Erythroblast (primary cell): ENCODE measurements around the gene HSFY2.
"Not testable (repeated sequence)": the region's sequence is repeated elsewhere in the genome, so short reads cannot be mapped to it uniquely, and the experiment has no call there.

ENCODE experiments used
- GATA1 ChIP-seq: IDR thresholded peaks from 2 replicates; pipeline ENCODE4 v1.6.1; 2011; ENCODE audit warnings: low read depth, mild to moderate bottlenecking, control low read depth, low read length, moderate library complexity
- POLR2A ChIP-seq: IDR thresholded peaks from 2 replicates; pipeline ENCODE4 v1.6.1; 2011; ENCODE audit warnings: mild to moderate bottlenecking, low read length

- TF ChIP-seq GATA1, POLR2A: not testable (repeated sequence)
Measured at GRCh38 chrY:18754077-18754476, 19.5 kb downstream of the HSFY2 start.
